Activated naive CD8-positive, alpha-beta T cell treated with anti-CD3 and anti-CD28 coated beads, Interleukin-2, amount 50 U/mL, for 16 hours (primary cell): ENCODE results near the gene S100A4.

Experiments
- DNase-seq: peaks from one replicate; pipeline ENCODE4 v3.0.0-alpha.2; 2020; ENCODE audit warnings: low read depth, low spot score

Gene S100A4

DNA sequence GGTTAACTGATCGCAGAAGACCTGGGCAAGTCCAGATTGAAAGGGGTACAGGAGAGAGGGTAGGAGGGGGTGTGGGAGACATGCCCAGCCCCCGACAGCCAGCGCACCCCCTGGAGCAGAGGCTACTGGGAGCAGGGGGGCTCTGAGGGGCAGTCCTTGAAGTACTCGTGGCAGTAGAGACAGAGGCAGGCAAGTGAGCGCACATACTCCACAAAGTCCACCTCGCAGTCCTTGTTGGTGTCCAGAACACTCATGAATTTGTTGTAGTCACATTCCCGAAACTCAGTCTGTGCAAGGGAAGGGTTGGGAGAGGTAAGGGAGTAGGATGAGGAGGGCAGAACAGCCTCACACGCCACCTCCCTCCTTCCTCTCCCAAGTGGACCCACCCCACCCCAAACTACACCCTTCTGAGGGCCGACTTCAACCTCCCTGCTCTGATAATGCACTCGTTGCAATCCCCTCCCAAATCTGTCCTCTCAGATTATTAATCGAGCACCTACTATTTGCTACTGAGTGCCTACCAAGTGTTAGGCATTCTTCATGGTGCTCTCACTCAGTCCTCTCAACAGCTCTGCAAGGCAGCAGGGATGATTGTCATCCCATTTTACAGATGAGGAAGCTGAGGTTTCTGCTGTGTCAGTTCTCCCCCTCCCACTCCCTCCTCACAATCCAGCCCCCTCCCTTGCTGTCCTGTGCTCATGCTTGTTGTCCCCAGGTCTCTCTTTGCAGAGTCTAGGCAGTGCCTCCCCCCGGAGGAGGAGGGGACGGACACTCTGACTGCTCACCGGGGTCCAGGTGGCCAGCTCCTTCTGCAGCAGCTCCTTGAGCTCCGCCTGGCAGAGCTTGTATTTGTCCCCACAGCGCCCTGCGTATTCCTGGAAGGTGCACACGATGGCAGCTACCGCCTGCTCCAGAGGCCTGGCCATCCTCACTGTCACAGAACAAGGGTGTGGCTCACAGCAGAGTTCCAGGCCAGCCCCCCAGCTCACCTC lies 2.2 kb upstream of the S100A4 start:
- DNase-seq = no peak

DNA sequence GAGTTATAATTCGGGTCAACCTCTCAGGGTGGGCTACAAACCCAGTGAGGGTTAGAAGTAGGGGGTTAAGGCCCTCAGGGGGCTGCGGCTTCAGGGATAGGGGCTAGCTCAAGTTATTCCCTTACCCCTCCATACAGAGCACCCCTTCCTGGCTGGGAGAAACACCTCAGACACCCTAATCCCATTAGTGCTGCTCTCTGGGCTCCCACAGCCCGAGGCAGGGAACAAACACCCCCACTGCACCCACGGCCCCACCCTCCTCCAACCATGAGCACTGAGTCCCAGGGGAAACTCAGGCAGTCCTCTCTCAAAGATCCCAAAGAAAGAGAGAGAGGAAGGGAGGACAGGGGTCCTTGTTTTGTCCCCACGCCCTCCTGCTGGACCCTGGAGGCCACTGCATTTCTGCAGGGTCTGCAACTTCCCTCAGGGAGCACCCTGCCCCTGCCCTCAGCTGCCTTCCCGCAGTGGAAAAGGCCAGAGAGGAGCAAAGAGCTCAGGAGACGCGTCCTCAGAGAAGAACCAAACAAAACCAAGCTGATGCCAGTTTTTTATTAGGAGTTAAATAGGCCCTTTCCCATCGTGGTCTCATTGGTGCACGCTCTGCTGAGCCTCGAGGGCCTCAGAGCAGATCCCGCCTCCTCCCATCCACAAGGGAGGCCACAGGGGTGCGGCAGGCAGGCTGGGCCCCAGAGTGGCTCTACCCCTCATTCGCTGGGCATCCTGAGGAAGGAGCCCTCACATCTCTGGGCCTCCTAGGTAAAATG lies 1.4 kb upstream of the S100A4 start:
- DNase-seq = no peak

DNA sequence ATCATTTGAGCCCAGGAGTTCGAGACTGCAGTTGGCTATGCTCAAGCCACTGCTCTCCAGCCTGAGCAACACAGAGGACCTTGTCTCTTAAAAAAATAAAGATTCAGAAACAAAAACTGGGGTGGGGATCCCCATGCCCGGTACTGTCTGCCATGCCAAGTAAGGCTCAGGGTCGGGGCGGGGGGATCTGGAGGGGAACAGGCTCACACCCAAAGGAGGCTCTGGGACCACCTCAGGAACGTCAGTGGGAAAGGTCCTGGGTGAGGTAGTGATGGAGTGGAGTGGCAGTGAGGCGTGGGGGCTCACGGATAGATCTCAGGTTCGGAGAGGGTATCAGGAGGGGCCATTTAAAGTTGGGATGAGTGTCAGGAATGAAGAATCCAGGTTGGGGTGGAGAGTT lies 765 bp upstream of the S100A4 start:
- DNase-seq = no peak

DNA sequence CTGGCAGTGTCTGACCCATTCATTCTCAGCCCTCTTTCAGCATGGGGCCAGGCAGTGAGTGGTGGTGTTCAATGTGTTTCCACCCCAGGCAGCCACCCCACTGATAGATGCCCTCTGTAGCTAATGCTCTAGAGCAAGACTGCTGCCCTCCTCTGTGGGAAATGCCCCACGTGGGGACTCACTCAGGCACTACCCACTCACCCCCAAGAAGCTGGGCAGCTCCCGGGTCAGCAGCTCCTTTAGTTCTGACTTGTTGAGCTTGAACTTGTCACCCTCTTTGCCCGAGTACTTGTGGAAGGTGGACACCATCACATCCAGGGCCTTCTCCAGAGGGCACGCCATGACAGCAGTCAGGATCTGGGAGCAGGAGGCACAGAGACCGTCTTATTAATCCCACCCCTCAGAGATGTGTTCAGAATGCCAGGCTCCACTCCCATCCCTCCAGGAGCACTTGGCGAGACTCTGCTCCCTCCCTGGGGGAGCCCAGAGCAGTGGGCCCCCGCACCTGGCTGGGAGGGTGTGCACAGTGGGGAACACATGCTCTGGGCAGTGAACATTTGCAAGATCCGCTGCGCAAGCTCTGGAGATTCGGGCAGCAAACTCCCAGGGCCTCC lies 1.0 kb downstream of the S100A4 start:
- DNase-seq = no peak

DNA sequence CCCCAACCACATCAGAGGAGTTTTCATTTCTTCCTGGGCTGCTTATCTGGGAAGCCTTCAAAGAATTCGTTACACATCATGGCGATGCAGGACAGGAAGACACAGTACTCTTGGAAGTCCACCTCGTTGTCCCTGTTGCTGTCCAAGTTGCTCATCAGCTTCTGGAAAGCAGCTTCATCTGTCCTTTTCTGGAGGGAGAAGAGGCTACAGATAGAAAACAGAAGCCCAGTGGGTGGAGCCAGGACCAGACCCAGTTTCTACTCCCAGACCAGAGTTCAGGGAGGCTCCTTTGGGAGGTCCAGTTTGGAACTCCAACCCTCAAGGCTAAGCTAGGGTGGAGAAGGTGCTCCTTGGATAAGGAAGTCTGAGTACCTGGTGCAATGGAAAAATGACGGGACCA lies 1.9 kb downstream of the S100A4 start:
- no peak for DNase-seq

DNA sequence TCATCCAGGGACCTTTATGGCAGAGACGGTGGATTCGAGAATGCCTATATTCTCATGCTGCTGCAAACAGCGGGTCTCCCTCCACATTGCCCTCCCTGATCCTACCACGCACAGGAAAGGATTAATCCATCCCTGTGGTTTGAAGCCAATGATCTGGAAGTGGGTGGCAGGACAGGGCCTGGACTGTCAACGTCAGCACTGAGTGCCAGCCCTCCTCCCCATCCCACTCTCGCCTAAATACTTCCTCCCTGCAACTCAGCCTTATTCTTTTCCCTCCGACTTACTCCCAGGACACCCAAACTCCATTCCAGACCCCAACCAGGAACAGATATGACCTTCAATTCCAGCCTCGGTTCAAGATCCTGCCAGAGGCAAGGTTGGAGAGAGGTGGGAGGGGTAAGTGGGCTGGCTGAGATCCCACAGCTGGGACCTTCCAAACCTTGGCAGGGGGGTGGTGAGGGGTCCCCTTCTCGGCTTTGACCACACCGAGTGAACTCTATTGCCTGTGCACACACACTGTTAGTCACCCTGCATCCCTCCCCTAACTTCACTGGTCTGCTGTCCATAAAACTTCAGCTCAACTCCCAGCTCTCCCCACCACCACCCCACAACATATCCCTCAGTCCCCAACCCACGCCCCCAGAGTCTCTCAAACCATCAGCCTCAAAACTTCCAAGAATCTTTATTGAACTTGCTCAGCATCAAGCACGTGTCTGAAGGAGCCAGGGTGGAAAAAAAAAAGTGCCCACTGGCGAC lies 2.5 kb downstream of the S100A4 start:
- DNase-seq = no peak

DNA sequence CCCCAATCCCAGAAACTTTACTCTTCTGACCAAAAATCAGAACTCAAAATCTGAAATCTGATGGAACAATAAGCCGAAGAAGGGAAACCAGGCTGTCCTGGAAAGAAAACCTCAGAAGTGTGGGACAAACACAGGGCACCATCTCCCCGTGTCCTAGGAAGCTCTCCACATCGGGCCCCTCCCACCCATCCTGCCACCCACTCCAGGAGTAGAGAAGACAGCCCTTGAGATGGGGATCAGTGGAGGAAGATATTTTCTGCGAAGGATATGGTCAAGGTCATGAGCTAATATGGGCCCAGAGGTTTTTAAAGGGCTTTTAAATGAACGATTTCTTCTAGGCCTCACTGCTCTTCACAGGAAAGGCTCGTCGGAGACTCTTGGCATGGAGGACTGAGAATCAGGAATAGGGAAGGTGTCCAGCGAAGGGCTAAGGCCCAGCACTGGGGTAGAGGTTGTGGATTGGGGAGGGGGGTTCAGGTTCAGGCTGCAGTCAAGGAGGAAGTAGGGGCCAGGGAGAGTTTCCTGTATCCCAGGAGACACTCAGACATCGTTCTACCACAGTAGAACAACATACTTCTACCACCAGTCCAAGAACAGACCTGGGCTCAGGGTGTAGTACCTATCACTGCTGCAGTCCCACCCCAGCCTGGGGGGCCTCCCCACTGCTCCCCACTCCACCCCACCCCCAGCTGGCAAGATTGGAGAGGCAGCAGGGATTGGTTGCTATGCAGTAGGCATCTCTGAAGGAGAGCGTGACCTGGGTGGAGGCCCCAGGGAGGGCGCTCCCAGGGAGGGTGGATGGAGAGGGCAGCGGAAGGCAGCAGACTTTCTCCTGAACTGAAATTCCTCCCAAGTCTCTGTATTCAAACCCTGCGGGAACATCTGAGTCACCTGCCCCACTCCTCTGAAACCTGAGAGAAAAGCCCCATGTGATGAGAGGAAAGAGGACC lies 3.7 kb downstream of the S100A4 start:
- no peak for DNase-seq

DNA sequence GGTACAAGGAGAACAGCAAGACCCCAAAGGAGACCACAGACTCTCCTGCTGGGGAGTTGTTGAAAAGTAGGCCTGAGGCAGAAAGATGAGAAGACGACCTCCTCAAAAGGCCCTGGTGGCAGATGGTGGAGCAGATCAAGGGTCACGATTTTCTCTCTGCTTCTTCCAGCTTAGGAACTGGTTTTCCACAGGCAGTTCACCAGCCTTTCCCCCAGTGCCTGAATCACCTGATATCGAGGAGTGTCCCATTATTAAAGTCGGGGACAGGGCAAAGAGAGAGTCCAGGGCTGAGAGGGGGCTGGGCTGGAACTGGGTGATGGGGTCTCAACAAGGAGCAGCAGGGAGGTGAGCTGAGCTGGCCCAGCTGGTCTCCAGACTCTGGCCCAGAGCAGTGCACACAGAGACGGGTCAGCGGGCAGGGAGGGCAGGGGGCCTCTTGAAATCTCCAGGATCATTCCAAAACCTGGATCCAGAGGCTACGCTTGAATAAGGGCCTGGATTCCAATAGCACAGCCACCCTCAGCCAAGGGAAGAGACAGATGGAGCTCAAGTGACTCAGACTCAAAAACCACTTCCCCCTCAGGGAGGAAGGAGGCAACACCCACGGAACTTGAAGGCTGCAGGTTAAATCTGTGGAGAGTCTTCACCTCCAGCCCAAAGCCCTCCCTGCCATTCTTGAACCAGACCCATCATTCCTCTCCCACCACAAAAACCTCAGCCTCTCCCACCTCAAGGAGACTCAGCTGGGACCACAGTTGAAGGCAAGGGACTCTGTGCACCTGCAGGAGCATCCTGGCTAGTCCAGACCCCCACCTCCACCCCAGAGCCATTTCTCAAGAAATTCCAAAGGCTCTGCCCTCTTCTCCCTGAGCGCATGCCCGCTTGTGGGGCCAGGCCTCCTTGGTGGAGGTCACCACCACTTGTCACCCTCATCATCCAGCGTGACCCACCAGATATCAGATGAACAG lies 4.9 kb downstream of the S100A4 start, which contains the start of gene S100A5:
Gene S100A5 (minus strand): TSS at position 541 of the 968 bp plus-strand sequence. CDS start 743 bp downstream, outside the sequence.
- no peak for DNase-seq

DNA sequence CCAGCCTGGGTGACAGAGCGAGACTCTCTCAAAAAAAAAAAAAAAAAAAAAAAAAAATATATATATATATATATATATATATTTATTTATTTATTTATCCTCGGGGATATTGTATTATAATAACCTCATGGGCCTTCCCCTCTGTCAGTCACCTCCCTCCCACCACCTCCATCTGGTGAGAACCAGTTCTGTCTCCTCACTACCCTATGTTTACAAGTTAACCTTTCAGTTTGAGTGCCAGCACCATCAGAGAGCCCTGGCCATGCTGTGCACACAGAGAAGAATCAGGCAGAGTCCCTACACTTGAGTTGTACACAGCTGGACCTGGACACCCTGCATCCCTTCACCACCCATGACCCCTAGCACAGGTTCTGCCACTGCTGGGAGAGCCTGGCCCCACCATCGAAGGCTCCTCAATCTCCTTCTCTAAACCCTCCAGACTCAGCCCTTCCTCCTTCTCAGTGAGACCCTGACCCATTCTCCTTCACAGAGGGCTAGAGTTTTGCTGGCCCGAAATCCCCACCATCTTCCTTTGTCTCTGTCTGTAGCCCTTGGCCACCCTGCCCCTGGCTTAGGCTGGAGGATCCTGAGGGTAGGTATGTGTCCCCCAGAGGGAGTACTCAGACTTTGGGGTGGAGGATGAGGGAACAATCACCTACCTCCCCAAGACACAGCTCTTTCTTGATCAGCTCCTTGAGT lies 6.1 kb downstream of the S100A4 start:
- DNase-seq = no peak

DNA sequence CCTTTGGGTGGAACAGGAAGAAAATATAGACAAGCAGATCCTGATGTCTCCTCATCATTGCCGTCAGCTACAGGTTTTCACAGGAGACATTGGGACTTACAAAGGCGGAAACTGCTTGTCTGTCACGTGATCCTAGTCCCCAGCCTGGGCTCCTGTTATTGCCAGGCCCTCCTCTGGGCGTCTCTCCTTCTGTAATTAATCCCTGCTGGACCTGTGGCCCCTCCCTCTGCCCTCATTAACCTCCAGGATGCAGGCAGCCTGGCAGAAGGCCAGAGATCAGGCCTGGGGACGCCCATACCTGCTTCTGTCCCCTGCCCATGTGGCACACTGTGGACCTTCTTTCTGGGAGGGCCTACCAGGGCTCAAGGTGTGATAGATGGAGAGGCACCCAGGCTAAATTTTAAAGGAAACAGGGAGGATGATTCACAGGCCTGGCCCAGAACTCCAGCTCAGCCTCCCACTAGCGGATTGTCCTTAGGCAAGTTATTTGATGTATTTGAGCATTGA lies 7.2 kb downstream of the S100A4 start:
- no peak for DNase-seq

DNA sequence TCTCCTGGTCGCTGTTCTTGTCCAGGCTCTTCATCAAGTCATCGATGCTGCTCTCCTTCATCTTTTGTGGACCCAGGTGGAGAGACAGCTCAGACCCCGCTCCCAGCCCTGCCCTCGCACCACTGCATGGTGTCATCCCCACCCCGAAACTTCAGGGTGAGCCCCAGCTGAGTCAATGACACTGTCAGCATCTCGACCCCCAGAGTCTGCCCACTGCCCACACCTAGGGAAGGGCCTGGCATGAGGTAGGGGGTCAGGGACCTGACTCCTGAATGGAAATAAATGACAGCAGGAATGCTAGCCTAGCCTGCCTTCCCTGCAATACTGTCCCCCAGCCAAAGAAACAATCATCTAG lies 8.3 kb downstream of the S100A4 start:
- DNase-seq = no peak

DNA sequence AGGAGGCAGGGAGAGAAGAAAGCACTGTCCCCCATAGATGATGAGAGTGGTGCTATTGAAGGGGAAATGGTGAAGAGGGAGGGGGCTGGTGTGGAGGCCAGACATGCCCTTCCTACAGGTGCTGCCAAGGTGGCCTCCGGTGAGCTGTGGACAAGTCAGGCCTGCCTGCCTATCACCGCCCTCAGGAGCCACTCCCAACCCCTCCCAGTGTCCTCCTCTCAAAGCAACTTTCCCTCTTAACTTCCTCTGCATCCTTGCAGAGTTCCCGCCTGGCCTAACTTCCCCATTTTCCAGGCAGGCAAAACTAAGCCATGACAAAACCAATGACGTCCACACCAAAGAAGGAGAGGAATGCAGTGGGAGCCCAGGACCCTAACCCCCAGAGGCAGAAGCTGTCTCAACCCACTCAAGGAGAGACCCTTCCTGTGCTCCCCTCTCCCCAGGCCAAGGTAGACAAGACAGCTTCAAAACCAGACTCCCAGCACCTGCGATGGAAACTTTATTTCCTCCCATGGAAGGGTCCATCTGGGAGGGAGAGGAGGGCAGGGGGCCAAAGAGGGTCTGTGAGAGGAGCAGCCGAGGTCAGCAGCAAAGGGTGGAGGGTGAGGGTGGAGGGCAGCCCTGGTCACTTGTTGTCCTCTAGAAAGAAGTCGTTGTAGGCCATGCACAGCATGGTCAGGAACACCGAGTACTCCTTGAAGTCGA lies 8.8 kb downstream of the S100A4 start:
- no peak for DNase-seq

DNA sequence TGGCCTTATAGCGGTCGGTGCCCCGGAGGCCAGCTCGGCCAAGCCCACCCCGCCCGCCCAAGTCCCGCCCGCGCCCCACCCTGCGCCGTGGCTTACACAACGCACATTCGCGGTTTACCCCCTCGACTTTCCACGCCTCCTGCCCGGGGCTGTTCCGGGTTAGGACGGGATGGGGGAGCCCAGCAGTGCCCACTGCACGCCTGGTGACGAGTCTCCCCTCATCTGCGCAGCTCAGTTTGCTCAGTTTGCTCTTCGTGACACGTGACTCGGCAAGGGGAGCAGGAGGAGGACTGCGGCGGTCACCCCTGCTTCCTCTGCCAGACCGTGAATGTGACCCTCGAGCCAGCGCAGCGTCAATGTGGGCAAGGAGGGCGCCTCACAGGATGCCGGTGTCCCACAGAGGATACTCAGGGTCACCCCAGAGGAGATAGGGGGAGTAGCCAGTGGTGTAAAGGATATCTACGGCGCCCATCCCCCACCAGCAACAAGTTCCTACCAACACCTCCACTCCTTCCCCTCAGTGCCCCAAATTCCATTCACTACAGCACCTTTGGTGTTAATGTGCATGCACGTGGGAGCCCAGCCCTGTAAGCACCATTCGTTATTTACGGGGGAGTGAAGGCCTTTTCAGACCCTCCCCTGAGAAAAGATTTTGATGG lies 9.5 kb downstream of the S100A4 start:
- DNase-seq = peak; percentile 61

DNA sequence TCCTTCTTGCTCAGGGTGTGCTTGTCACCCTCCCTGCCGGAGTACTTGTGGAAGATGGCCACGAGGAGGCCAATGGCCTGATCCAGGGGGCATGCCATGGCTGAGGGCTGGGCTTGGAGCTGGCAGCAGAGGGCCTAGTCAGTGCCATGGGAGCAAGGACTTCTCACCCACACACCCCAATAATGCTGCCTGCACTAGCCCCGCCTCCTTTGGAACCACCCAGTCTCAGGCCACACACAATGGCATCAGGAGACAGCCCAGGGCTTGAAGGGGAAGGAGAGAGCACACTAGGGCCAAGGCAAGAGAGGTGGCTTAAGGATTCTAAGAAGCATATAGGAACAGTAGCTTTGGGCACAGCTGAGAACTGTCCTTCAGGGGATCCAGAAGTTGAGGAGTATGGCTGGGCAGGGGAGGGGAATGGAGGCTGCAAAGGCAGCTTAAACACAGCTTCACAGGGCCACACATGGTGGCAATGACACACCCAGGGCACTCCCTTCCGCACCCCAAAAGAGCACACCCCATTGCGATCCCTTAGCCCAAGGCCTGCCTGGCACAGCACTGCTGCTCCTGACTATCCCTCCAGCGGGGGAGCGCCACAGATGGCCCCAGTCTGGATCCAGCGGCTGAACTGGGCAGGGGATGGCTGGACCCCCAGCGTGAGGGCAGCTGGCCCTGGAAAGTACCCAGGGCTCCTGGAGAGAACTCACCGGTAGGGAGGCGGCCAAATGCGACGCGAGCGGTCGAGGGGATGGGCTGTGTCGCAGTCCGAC lies 10.2 kb downstream of the S100A4 start, which contains the start of gene S100A6:
Gene S100A6 (minus strand): TSS at position 750 of the 770 bp plus-strand sequence. CDS start 652 bp downstream, at position 98.
- no peak for DNase-seq

DNA sequence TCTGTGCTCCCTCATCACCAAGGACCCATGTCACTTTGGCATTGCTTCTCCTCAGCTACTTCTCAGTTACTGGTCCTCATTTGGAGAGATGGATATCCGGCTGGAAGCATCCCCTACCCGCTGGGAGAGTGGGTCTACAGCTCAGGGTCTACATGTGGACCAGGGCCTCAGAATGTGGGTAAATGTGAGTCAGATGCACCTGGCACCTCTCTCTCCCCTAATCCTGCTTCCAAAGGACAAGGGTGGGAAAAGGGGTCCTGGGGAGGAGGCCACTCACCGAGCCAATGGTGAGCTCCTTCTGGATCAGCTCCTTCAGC lies 10.7 kb downstream of the S100A4 start:
- DNase-seq = no peak

DNA sequence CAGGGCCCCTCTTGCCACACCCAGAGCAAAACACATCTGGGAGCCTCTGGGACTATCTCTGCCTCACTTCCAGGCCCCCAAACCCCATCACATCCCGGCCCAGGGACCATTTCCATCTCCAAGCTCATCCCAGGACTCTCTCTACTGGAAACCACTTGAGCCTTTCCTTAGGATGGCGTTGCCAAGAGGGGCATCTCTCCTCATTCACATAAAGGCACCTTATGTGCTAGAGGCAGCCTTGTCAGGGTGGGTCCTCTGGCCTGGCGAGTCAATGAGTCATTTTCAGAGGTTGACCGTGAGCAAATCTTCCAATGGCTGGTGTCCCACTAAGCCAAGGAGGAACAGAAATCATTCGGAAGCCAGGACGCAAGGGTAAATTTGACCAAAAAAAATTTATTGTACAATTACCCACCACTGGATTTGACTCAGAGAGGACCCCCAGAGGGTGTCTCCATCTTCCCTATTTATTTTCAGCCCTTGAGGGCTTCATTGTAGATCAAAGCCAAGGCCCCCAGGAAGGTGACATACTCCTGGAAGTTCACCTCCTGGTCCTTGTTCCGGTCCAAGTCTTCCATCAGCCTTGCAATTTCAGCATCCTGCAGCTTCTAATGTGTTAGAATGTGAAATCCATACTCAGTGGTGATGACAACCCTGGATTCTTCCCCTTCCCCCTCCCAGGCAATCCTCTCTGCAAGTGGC lies 11.2 kb downstream of the S100A4 start:
- no peak for DNase-seq
